Cardiac fibroblast (primary cell): ENCODE results near the gene CYB561D2.

ENCODE experiments used
- DNase-seq, 2 donors: peaks; one replicate each; pipeline versions ENCODE4 v3.0.0 to v3.0.0-alpha.2; 2010; ENCODE audit warnings: low read depth in 2 of 2
- H3K4me3 ChIP-seq, 2 donors: replicated peaks in 1 of 2; 1 replicate in 1 of 2; 2 replicates in 1 of 2; pipeline ENCODE4 v1.5.1; 2011; ENCODE audit warnings: low read depth in 2 of 2, low read length in 2 of 2, mild to moderate bottlenecking in 2 of 2, moderate library complexity in 1 of 2
- TF ChIP-seq, protein P1 (sequence below): IDR thresholded peaks from one replicate; pipeline ENCODE4 v1.5.1; 2011; ENCODE audit warnings: low read depth, mild to moderate bottlenecking, low read length, inconsistent platforms

Gene CYB561D2

DNA sequence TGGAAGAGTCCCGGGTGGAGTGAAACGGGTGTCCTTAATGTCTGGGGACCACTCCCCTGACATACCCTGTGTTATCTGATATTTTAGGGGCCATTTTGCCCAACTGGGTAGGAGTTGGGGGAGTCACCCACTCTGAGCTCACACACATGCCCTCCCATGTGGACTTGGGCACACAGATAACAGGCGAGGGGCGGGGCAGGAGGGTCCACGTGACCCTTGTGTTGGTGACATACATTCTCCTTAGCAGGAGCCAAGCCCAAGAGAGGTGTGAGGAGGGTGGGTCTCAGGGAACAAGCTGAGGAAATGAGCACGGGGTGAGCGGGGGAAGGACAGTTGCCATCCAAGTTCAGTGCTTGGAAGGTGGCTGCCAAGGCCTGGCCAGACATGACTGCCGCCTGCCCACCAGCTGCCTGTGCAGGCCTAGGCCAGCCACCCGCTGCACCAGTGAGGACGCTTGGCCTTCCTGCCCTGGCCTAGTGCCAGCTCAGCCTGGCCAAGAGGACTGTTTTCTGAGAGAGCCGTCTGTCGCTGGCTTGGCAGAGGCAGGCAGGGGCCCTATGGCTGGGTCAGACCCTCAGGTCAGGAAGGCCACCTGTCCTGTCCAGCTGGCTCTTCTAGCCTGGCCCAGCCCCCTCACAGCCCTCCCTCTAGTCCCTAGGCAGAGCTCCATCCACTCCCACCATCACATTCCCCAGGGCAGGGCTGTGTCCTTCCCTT lies 40.0 kb downstream of the CYB561D2 start:
- H3K4me3 ChIP-seq = no peak overlapping the region
- TF ChIP-seq, protein P1, sequence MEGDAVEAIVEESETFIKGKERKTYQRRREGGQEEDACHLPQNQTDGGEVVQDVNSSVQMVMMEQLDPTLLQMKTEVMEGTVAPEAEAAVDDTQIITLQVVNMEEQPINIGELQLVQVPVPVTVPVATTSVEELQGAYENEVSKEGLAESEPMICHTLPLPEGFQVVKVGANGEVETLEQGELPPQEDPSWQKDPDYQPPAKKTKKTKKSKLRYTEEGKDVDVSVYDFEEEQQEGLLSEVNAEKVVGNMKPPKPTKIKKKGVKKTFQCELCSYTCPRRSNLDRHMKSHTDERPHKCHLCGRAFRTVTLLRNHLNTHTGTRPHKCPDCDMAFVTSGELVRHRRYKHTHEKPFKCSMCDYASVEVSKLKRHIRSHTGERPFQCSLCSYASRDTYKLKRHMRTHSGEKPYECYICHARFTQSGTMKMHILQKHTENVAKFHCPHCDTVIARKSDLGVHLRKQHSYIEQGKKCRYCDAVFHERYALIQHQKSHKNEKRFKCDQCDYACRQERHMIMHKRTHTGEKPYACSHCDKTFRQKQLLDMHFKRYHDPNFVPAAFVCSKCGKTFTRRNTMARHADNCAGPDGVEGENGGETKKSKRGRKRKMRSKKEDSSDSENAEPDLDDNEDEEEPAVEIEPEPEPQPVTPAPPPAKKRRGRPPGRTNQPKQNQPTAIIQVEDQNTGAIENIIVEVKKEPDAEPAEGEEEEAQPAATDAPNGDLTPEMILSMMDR = no peak
- DNase-seq = no peak

GRCh38 chr3:50392101-50392715 lies 41.5 kb downstream of the CYB561D2 start:
- DNase-seq = no peak
- TF ChIP-seq, protein P1 = no peak
- no peak overlapping the region for H3K4me3 ChIP-seq

DNA sequence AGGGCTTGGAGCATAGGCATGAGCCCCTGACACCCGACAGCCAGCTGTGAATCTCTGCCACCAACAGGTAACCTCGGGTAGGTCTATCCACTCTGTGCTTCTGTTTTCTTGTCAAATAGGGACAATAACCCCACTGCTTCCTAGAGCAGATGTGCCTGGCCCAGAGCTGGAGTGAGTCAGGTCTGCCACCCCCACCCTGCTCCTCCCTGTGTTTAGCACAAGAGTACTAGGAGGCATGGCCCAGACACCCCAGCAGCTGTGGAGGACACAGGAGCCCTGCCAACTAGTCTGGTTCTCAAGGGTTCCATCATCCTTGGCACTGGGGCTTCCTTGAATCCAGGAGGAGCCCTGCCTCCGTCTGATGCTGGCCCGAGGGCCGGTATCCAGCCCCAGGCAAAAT lies 42.4 kb downstream of the CYB561D2 start:
- TF ChIP-seq, protein P1 = no peak
- H3K4me3 ChIP-seq = no peak overlapping the region
- no peak for DNase-seq

DNA sequence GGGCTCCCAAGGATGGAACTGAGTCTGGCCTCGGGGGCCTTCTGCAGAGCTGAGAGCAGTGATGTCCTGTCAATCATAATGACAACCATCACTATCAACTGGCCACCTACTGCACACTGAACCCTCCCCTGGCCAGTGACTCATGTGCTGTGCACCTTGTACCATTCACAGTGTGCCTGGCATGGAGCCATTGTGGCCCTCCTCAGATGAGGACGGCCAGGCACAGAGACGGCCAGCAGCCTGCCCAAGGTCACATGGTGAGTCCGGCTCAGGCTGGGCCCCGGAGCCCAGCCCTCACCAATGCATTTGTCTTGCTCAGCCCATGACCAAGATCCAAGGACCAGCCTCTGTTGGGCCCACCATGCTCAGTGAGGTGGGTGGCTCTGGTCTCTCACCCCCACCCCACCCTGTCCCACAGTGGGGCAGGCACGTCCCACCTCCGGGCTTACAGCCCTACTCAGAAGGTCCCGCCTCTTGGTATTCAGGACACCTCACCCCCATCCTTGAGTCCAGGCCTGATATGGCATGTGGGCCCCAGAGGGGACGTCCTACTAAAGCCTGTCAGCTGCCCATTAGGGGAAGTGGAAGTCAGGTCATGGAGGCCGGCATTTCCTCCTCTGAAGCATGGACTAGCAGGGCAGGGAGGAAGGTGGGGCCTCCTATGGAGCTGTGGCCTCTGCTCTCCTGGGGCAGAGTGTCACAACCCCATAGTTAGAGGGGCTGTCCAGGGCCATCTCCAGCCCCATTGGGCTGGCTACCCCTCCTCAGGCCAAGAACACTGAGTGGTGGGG lies 44.6 kb downstream of the CYB561D2 start:
- H3K4me3 ChIP-seq = no peak overlapping the region
- TF ChIP-seq, protein P1 = no peak
- no peak for DNase-seq

DNA sequence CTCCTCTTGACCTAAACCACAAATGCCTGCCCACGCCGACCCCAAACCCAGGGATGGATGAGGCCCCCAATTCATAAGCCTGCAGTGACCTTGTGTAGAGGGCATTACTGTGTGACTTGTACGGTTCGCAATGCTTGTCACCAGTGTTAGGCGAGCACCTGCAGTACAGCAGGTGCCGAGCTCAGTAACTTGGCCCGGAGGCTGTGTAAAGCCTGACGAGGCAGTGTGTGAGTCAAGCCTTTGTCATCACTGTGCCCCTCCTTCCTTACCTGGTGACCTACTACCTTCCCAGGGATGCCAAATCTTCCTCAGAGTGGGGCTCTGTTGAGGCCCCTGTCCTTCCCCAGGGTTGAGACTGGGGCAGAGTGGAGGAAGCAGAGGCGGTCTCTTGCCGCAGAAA lies 45.8 kb downstream of the CYB561D2 start:
- DNase-seq = no peak
- no peak overlapping the region for H3K4me3 ChIP-seq
- TF ChIP-seq, protein P1 = no peak

DNA sequence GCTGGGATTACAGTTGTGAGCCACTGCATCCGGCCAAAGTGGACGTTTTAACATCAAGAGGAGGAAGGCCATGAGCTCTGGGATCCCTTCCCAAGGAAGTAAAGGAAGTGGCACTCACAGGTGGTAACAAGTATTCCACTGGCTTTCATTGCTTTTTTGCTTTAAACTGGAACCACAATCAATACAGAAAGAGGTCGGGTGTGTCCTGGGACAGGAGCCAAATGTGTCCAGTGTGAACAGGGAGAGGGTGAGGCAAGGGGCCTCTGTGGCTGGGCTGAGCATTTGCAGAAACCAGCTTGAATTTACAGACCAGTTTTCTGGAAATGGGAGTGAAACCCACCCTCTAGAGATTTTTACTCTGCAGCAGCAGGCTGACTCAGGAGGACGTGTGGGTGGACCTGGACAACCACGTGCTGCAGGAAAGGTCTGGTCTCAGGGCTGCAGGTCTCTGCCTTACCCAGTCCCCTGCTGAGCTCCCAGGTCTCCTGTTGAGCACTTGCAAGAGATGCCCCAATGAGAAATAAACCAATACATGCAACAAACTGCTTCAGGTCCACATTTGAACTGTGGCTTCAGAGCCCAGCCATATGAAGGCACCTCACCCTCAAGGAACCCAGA lies 51.4 kb downstream of the CYB561D2 start:
- TF ChIP-seq, protein P1 = no peak
- no peak for DNase-seq
- H3K4me3 ChIP-seq = no peak overlapping the region
